HG03103 (cell line): ENCODE data around the gene FOXE1.

ENCODE experiments used
- ATAC-seq: cut with Tn5 transposase; IDR thresholded peaks from one replicate; pipeline ENCODE4 v1.9.1; 2021; ENCODE audit warnings: low read depth; ENCODE audit not compliant: unreplicated experiment

The FOXE1 gene

GRCh38 chr9:97905228-97905627, 52.2 kb downstream of the FOXE1 start:
- no peak for ATAC-seq
